Hippocampal formation (tissue), 2 donors: ENCODE data around the gene PPIE.
A peak's percentile ranks its signal among the peaks of the same experiment; 100 is the strongest.

ENCODE experiments used
- DNase-seq, 2 donors: peaks; one replicate each; lab custom pipeline; 2025; lab: John Stamatoyannopoulos, UW

The PPIE gene

GRCh38 chr1:39738622-39739366 is at the start of gene PPIE:
Gene PPIE, plus strand, starts transcription at chr1:39738882. Its CDS starts 19 bp downstream, at chr1:39738901.
- DNase-seq = peak; percentile 79 to 86

DNA sequence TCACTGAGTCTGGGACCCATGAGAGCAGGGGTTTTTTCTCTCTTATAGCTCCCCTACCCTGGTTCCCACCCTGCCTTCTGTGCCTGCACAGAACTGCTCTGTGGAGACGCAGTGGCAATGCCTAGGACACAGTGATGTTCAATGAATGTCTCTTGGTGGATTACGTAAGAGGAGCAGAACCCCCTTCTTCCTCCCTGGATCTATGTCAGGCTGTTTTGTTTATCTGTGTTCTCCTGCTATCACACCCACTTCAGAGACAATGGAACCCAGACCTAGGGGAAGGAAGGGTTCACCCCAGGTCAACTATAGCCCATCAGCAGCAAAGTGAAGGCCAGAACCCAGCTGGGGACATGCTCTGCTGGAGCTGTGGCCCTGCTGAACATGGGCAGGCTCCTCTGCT is 49.5 kb upstream of the PPIE start:
- no peak for DNase-seq

DNA sequence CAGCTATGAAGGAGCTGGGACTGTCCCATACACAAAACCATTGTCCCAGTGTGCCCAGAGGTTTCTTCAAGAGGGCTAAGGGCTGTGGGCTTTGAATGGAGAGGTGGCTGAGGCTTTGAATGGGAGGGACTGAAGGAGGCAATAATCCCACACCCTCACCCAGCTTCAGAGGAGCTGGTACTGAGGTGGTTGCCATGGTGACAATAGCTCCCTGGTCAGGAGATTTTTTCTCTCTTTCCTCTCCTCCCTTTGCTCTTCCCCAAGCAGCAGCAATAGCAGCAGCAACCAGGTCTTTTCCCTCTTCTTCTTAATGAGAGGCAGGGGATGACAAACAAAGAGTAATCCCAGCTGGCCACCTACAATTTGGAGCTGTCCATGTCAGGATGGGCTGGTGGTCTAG is 49.0 kb upstream of the PPIE start:
- no peak for DNase-seq

DNA sequence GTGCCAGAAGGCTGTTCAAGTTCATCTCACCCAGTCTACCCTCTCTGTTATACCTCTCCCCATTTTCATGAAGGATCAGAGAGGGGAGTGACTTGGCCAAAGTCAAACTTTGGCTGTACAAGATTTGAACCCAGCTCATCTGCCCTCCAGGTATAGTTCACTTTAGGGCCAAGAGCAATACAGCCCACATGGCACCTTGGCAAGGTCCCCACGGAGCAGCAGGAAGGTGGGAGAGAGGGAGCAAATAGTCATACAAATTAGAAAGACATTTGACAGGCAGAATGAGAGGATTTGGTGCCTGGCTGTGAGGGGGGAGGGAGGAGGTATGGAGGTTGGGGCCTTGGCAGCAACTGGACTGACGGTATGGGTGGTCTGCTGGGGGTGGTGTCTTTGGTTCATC is 48.5 kb upstream of the PPIE start:
- no peak for DNase-seq

GRCh38 chr1:39690794-39691382 is 47.8 kb upstream of the PPIE start:
- DNase-seq = no peak

GRCh38 chr1:39691383-39692151 is 47.1 kb upstream of the PPIE start, which contains the start of gene HPCAL4:
Gene HPCAL4, minus strand, starts transcription at chr1:39691433. Its CDS starts 6,830 bp downstream, at chr1:39684603.
- DNase-seq = peak; percentile 65

DNA sequence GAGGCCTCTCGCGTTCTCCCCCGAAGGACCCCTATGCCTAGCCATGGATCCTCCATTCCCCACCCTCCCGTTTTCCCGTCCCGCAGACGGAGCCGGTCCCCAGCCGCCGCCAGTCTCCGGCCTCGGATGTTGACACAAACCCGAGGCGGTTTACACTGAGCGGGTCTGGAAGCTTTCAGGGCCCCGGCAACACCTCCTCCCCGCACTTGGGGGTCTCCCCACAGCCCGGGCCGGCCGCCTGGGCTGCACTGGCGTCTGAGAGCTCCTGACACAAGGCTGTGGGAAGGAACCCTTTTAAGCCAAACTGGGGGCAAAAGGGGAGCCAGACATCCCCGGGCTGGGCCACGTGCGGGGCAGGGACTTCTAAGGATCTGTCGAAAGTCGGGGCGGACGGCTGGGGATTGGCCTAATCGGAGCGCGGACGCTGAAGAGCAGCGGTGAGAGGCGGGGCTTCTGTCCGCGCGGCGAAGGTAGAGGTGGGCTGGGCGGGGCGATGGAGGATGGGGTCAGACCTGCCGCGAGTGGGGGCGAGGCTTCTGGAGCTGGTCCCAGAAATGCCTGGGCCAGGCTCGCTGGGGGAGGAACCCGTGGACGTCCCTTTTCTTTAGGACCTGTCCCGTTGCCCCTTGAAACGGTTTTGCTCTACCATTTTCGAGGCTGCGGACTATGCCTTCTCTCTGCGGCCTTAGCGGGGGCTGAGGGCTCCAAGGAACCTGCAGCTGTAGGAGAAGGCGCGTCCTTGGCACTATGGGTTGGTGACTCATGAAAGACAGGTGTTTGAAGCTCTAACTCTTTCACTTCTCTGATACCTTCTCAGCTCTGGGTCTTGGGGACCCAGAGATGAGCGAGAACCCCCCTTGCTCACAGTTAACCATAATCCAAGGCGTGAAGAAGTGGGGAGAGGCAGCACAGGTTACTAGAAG is 46.3 kb upstream of the PPIE start:
- DNase-seq = no peak

DNA sequence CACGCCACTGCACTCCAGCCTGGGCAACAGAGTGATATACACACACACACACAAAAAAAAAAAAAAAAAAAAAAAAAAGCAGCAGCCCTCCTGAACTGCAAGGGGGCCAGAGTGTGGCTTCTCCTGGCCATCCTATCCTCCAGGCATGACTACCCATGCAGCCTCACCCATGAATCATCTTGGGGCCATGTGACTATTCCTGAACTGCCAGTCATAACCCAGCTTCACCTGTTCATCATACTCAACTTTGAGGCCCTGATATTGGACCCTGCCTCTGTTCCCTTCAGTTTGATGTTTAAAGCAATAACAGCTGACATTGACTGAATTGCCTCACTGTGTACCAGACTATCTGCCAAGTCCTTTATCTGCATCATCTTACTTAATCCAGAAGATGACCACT is 44.7 kb upstream of the PPIE start:
- DNase-seq = no peak

- DNase-seq = no peak
Measured at GRCh38 chr1:39695016-39695415, 43.7 kb upstream of the PPIE start.

- DNase-seq = no peak
Measured at GRCh38 chr1:39696448-39696847, 42.2 kb upstream of the PPIE start.

DNA sequence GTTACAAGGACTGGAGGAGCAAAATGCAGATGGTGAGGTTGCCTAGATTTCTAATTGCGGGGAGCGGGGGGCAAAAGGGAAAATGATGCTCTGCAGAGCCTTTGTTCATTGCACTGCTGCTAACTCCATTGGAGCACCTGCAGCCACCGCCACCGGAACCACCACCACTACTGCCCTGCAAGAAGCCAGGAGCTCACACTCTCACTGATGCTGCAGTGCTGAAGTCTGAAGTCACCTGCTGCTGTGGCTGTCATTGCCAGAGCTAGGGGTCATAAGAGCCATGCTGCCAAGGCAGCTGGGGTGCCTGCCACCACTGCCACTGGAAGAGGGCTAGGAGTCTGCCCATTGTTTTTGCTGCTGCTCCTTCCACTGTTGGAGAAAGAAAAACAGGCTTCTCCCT is 40.1 kb upstream of the PPIE start:
- no peak for DNase-seq

DNA sequence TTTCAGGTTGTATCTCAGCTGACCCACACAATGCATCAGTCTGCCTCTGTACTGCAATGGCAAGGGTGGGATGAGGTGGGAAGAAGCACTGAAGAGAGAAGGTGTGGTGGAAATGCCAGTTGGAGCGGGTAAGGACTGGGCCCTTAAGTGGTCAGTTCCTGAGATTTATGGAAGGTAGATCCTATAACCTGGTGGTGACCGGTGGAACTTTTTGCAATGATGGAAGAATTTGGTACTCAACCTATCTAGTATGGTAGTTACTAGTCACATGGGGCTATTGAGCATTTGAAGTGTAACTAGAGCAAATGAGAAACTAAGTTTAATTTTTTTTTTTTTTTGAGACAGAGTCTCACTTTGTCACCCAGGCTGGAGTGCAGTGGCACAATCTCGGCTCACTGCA is 39.3 kb upstream of the PPIE start:
- no peak for DNase-seq

GRCh38 chr1:39700348-39700747 is 38.3 kb upstream of the PPIE start:
- no peak for DNase-seq

DNA sequence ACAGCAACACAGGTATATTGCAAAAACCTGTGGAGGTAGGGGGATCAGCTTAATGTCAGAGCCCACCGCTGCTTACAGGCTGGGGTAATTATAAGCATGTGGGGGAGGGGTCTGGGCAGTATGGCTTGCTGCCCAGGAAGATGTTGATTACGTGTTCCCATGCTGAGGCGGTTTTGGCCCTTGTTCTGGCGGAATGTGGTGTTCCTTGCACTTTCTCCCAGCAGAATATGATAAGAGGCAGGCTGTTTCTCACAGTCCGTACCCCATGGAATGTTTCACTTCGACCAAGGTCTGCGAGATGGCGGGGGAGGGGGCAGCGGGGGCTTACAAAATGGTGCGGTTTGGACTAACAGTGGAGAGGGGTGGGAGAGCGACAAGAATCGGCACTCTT is 37.6 kb upstream of the PPIE start:
- DNase-seq = no peak

DNA sequence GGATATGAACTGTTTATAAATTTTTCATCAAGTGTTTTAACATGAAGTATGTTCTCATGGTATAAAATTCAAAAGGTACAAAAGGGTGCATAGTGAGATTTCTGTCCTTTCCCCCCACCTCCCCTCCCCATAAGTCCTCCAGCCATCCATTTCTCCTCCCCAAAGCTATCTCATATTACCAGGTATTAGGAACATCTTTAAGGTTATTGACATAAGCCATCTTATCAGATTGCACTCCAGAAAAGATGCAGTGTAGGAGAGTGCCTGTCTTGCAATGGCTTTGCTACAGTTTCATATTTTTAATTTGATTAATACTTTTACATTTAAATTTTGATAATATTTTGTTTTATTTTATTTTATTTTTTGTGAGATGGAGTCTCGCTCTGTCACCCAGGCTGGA is 33.9 kb upstream of the PPIE start:
- no peak for DNase-seq

GRCh38 chr1:39707506-39707905 is 31.2 kb upstream of the PPIE start:
- no peak for DNase-seq

DNA sequence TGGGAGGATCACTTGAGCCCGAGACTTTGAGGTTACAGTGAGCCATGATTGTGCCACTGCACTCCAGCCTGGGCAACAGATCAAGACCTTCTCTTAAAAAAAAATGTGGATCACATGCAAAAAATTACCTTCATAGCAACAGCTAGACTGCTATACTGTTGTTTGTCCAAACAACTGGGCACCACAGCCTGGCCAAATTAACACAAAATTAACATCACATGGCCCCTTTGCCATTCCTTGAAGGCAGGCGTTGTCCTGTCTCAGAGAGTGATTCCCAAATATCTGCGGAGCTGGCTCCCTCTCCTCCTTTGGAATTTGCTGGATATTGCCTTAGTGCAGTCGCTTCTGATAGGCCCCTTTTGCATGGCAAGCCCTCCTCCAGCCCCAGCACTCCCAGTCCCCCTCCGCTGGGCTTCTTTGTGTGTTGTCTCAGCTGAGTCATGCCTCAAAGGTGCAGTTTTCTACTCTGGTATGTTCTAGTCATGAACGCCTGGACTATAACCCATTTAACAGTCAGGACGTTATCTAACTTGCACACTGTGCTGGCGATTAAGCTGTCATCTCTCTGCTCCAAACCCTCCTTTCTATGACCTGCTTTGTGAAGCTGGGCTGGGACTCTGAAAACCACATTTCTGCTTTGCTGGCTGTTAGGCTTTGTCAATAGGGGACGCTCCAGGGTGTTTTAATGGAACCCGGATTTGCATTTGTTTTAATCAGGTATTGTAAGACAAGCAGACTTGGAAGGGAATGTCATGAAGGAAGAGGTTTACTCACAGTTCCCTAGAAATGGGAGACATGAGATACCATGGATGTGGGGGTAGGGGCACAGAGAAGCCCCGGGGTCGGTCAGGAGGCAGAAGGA is 27.3 kb upstream of the PPIE start:
- no peak for DNase-seq

GRCh38 chr1:39711966-39712340 is 26.7 kb upstream of the PPIE start:
- no peak for DNase-seq

DNA sequence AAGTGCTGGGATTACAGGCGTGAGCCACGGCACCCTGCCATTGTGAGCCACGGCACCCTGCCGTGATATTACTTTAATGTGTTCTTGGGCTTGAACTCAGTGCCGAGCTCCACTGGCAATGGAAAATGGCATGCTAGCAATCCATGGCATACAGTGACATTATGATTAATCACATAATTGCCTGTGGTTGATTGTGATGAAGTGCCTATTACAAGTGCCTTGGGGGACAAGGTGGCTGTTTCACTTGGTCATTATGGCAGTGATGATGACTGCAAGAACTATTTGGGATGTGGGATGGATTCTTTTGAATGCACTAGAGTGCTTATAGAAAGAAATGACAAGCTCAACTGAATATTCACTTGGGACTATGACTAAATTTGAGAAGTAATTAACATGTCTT is 25.1 kb upstream of the PPIE start:
- no peak for DNase-seq

DNA sequence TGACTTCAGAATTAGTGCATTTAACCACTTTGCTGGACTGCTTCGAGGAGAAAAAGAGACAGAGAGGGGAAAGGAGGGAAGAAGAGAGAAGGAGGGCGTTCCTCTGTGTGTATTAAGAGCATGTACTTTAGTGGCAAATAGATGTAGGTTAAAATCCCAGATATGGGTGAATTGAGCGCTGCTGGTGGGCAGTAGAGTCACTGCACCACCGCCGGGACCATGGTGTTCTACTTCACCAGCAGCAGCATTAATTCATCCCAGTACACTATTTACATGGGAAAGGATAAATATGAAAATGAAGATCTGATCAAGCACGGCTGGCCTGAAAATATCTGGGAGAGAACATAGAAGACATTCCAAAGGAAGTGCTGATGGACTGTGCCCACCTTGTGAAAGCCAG is 20.9 kb upstream of the PPIE start:
- DNase-seq = no peak
